ENCODE data around the gene RGS4.

GRCh38 chr1:163074716-163075284 lies 5.6 kb downstream of the RGS4 start:
- TF ChIP-seq CTCF (IDR thresholded peaks at IDR 0.05; ENCODE audit: poor library complexity) (no peak), EZH2 (IDR thresholded peaks at IDR 0.05; ENCODE audit: borderline replicate concordance) (no peak), EZH2phosphoT487 (IDR thresholded peaks at IDR 0.05; ENCODE audit: low read depth, severe bottlenecking, unreplicated experiment) (no peak)
